IPS-NIHi7 (cell line): Measurements from ENCODE around the gene ZFP91.

ENCODE experiments used
- DNase-seq: peaks from one replicate; pipeline ENCODE4 v3.0.0; 2012; ENCODE audit warnings: mixed read lengths; ENCODE audit errors: extremely low spot score

ZFP91 gene

DNA sequence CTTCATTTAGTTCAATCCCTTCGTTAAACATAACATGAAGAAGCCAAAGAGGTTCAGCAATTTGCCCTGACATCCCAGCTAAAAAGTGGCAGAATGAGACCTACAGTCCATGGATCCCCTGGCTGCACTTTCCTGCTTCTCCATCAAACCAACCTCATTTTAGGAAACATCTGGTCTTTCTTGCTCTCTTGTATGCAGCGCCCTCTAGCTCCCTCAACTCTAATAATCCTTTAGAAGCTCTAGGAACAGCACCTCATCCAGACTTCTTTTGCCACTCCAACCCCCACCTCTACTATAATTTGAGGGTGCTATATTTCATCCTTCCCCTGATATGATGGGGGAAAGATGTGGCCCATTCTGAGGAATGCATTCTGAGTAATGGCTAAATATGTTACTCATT, 51.0 kb downstream of the ZFP91 start:
- peak; percentile 68 for DNase-seq

DNA sequence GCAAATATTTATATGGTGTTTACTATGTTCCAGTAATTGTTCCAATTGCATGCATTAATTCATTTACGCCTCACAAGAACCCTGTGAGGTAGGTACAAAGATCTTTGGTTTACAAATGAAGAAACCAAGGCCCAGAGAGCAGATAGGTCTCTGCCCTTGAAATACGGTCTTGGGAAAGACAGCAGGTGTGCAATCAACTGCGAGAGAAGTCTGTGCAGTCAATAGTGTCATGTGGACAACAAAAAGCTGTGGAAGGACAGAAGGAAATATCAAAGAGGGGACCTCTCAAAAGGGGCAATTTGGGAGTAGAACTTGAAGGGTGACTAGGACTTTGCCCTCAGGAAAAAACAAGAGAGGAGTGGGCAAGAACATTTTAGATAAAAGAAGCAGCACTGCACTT, 52.5 kb downstream of the ZFP91 start:
- DNase-seq: no peak

DNA sequence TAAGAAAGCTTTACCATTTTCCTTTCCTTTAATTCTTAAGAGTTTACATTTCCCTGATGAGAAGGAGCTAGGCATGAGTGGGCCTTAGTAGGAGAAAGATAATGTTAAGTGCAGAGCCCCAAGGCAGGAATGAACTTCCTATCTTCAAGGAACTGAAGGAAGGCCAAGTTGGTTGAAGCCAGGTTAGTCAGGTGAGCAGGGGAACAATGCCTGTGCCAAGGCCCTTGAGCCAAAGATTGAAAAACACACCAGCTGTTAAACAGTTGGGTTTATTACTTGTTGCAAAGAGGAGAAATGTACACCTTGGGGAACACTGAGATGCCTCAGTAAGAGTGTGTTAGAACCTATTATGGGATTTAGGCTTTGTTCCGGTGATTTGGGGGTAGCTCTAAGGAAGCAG, 53.6 kb downstream of the ZFP91 start:
- no peak for DNase-seq

DNA sequence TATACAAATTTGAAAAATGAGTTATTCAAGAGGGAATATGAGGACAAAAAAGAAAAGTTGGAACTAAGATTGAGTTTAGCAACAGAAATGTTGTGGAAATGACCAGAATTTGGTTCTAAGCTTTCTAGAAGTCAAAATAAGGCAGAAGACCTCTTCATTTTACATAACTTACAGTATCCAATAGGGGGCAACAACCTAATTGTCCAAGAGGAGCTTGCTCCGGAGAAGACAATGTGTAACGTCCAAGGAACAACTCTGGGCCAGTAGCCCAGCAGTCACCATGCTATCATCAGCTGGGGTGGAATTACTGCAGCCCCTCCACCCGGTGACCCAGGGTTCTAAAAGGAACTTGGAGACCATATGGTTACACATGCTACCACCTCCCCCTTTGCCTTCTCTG, 57.7 kb downstream of the ZFP91 start:
- no peak for DNase-seq

DNA sequence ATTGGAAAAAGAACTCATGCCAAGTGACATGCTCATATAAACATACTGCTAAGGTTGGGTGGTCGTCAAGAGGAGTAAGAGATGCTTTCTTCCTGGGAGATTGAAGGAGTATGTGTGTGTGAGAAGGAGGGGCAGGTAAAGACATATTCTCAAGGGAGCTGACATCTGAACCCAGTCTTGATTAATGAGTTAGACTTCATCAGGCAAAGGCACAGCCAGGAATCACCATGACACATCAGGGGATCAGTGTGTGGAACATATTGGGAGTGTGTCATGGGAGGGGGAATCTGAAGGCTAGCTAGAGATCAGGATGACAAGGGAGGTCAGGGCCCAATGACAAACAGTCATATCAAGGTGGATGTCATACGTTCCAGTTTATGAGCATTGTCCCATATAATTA, 58.5 kb downstream of the ZFP91 start:
- no peak for DNase-seq

DNA sequence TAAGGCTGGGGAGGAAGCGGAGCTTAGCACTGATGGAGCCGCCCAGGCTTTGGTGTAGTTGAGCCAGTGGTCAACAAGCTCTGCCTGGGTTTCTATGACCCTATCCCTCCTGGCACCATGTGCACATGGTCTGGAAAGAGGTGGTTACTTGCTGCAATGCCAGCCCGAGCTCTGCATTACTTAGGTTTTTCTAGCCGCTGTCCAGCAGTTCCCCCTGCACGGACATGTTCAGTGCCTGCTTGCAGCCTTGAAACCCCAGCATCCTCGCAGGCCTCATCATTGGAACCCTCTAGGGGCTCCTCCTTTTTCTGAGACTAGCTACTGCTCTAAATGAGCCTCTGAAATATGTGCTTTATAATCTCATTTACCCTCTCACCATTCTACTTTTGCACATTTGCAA, 60.2 kb downstream of the ZFP91 start:
- no peak for DNase-seq

DNA sequence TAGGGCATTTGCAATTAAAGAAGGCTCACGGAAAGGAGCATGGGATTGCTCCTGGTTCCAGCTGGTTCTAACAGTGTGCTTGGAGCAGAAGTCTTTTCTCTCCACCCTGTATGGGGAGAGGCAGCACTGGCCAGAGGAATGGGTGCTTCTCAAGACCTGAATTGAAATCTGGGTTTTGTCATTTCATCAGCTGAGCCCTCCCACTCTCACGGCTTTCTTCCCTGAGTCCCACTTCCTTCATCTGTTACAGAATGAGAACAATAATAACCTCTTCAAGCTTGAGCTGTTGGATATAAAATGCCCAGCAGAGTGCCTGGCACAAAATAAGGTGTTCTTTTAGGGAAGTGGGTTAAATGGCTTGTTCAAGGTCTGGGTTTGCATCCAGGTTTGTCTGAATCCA, 60.8 kb downstream of the ZFP91 start:
- DNase-seq: no peak

DNA sequence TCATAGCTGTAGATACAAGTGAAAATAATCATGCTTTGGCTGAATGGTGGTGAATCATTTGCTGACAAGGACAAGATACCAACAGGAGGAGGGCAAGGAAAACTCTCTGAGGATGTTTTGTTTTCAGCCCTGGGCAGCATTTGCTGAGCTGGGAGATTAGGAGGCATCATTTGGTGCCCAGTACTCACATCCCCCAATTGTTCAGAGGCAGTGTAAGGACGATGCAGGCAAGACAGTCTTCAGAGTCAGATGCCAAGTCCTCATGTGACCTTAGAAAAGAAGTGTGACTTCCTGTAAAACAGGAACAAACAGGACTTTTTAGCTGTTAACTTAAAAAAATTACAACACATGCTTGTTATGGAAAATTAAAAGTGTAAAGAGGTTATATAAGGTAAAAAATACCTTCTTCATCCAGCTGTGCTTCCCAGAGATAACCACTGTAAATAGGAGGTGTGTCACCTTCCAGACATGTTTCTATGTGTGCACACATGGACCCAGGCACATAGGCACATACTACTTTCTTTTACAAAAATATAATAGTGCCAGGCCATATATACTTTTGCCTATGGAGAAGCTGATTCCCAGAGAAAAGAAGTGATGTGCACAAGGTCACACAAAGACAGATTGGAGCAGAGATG, 61.6 kb downstream of the ZFP91 start:
- no peak for DNase-seq

DNA sequence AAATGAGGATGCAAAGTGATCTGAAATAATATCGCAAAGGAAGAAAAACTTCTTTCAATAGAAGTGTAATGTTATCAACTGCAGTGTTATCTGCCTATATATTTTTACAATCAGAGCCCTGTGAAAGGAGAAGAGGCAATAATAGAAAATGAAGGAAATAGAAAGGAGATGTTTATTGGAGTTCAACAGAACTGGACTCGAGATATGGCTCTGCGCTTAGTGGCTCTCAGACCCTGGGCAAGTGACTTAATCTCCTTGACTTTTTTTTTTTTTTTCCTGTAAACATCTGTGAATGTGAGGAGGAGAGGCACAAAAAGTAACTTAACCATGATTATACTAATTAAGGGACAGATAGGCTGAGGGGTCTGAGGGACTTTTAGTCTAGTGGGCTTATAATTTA, 62.5 kb downstream of the ZFP91 start:
- DNase-seq: no peak

DNA sequence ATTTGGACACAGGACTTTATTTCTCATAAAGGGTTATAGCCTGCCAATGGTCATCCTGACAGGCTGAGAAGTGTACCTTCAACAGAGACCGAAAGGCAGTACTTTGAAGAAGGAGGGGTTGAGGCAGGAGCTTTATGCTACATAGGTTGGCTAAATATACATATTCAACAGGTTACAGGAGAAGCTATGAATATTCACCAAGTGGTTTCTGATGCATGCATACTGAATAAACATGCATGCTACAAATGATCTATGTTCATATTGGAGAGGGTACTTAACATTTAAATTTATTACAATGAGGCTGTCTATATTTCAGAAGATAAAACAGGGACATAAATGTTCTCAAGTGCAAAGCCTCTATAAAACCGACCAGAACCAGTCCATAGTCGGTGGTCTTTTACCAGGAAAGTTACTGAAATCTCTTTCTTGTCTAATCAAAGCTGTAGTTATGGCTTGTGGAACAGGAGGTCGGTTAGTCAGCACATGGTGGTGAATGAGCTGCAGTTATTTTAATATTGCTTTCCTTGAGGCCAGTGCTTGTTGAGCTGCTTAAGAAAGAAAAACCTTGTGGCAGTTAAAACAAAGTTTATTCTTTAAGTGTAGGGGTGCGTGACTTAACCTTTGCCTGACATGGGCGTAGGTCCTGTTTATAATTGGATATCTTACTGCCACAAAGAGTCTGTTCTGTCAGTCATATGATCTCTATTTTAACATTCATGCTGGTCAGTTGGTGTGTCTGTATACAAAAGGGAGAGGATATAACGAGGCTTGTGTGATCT, 63.1 kb downstream of the ZFP91 start:
- DNase-seq: no peak

DNA sequence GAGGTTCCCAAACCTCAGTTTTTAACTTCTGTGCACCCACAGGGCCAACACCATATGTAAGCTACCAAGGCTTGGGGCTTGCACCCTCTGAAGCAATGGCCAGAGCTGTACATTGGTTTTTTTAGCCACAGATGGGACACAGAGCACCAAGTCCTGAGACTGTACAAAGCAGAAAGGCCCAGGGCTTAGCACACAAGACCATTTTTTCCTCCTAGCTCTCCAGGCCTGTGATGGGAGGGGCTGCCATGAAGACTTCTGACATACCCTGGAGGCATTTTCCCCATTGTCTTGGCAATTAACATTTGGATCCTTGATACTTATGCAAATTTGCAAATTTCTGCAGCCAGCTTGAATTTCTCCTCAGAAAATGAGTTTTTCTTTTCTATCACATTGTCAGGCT, 67.0 kb downstream of the ZFP91 start:
- DNase-seq: no peak

DNA sequence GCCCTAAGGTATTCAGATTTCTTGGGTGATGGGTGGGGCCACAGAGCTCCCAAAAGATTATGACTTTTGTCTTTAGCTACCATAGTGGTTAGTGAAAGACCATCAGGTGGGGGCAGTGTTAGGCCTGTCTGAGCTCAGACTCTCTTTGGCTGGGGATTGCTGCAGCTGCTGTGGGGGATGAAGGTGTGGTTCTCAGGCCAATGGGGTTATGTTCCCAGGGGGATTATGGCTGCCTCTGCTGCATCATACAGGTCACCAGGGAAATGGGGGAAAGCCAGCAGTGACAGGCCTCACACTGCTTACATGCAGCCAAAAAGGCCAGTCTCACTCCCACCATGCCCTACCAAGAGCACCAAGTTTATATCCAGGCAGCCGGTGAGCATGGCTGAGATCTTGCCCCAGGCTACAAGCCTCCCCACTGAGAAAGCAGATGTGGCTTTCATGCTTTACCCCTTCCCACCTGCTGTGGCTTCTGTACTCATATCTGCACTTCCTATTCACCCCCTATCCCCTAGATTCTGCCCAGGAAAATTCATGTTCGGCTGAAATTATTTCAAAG, 68.4 kb downstream of the ZFP91 start:
- DNase-seq: no peak

DNA sequence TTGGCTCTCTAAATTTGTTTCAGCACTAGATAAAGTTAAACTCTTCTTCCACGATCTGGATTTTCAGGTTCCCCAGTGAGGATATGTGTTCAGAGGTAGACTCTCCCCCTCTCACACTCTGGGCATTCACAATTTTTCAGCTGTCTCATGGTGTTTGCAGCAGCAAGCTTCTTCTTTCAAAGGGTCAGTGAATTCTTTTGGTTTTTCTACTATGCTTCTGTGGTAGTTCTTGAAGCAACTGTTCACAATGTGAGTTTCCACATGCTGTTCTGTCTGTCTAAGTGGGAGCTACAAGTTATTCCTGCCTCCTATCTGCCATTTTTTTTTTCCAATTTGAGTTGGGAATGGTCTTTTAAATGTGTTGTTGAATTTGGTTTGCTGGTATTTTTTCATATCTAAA, 69.0 kb downstream of the ZFP91 start:
- no peak for DNase-seq

DNA sequence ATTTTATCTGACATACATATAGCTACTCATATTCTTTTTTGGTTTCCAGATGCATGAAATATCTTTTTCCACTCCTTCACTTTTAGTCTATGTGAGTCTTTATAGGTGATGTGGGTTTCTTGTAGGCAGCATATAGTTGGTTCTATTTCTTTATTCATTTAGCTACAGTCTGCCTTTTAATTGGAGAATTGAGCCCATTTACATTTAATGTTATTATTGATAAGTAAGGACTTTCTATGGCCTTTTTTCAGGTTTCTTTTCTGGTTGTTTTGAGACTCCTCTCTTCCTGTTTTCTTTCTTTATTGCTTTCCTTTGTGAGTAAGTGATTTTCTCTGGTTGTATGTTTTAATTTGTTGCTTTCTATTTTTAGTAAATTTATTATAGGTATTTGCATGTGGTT, 70.8 kb downstream of the ZFP91 start:
- no peak for DNase-seq

DNA sequence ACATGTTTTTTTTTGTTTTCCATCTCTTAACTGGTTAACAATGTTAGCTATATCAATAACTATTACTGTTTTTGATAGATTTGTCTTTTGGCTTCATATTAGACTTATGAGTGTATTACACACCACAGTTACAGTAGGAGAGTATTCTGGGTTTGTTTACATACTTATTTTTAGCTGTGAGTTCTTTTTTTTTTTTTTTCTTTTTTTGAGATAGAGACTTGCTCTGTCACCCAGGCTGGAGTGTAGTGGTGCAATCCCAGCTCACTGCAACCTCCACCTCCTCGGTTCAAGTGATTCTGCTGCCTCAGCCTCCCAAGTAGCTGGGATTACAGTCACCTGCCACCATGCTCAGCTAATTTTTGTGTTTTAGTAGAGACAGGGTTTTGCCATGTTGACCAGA, 71.6 kb downstream of the ZFP91 start:
- DNase-seq: no peak

DNA sequence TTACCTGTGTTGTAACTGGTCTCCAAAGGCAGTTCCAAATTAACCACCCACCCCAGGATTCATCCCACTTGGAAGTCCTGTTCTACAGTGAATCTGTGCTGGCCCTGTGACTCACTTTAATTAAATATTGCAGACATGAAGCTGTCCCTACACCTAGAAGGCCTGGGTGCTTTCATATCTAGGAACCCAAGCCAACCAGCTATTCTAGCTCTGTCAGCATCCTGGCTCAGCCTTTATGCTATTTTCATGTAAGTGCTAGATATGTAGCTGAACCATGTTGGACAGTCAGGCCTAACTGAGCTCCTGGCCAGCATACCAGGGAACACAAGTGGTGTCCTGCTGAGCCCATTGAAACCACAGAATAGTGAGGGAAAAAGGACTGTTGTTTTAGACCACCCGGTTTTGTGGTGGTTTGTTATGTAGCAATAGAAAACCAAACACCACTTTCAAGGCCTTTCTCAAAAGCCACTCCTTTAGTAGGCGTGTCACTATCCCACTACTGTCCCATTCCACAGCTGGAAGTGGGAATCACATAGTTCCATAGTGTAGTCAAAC, 73.9 kb downstream of the ZFP91 start:
- no peak for DNase-seq

DNA sequence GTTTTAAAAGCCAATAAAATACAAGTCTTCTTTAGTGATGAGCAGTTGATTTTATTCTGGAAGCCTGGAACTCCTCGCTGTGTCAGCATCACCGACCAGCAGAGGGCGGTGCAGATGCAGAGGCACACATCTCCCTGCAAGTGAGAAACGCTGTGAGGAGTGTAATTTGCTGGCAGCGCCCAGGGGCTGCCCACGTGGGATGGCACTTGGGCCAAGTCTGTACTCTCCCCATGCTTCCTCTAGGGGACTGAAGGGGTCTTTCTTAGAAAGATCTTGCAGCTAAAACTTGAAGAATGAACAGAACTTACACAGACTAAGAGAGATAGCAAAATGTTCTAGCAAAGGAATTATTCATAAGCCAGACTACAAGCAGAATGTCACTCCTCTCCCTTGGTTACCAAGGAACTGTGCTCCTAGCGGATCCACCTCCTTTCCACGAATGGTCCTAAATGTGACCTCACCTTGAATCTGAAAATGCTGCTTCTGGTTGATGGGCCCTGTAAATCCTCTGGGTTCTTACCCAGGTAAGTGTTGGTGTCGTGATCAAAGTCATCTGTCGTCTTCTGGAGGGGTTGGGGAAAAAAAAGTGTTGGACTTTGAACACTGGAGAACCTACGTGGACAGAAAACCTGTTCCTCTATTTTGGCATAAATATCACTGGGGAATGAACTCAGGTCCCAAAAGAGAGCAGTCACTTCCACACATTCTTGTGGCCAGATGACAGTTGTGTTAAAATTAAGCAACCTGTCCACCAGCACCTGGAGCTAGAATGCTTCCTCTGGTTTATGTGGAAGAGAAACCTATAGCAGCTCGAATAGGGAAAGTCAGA, 75.4 kb downstream of the ZFP91 start:
- DNase-seq: peak; percentile 88

DNA sequence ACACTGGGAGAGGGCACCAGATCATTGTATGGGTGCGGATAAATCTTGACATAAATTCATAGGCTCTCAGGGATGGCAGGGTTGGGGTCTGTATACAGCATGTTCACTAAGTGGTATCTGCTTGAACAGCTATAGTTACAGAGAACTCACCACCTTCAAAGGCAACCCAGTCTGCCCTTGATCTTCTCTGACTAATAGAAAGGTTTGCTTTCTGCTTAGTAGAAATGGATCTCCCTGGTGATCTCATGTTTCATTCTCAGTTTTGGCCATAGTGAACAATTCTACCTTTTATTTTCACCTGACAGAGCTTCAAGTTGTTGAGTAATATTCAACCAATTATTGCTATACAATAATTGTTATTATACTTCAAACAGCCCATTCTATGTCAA, 76.0 kb downstream of the ZFP91 start:
- no peak for DNase-seq

DNA sequence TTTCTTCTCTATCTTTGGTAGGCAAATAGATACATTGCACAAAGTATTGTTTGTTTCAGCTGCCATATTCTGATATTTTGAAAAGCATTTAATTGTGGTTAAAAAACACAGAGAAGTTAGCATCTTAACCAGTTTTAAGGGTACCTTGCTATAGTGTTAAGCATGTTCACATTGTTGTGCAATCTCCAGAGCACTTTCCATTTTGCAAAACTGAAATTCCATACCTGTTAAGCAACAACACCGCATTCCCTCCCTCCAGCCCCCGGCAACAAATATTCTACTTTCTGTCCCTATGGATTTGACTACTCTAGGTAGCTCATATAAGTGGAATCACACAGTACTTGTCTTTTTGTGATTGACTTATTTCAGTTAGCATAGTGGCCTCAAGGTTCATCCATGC, 77.5 kb downstream of the ZFP91 start:
- no peak for DNase-seq

DNA sequence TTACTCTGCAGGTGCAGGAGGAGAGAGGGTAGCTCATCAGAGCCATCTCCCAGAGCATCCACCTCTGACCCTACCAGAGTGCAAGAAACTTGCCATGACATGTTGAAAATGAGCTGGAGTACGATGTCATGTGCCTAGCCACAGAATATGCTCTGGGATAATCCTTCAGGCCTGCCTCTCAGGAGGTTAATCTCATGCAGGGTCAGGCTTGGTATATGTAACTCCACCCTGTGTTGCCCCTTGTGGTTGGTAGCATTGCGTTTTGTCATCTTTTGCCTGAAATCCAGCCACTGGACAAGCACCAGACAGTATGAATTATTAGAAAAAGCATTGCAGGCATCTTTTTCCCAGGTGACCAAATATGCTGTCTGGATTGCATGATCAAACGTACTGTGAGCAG, 79.8 kb downstream of the ZFP91 start:
- no peak for DNase-seq

DNA sequence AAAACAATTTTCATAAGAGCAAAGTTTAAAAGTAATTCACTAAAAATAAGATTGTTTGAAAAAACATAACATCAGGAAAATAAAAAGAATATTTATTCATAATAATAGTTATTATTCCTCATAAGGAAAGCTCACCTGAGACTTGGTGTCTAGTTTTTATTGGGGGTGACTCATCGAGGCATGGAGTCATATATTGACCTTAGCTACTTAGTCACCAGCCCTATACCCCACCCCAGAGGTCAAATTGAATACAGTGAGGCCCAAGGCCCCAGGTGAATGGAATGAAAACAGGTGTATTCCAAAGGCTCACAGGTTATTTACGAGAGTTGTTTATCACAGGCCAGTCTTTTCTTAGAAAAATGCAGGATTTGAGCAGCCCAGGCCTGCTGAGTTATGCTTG, 80.5 kb downstream of the ZFP91 start:
- DNase-seq: no peak

DNA sequence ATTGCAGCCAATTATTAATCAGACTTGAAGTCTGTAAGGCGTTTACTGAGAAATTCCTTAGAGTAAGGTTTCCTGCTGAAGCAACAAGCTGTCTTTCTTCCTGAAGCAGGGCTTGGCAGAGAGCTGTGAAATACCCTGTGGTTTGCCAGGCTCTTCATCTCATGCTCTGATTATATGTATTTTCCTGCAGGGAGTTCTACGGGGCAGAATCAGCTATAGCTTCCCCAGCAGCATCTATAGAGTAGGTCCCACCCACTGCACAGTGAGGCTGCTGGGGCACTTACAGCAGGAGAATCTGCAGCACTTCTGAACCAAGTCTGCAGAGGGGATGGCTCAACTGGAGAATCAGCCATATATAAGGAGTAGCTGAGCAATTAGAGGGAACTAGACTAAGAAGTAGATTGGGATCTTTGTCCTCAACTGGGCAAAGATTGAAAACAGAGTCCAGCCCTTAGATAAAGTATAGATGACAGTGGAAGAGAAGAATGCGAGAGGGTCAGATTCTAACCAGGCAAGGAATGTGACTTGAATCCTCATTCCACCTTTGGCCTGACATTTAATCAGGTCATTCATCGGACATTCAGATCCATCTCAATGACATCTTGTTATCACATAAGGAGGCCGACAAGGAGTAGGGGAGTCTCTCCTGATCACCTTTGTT, 81.2 kb downstream of the ZFP91 start:
- DNase-seq: no peak
